Hematopoietic multipotent progenitor cell (in vitro differentiated cells): Measurements from ENCODE around the gene TRIM3. TPM values are rescaled to one million over a fixed set of nuclear protein-coding genes. Genes with fewer than 3 reads are reported as not detected.

Experiments
- DNase-seq, 3 donors: peaks; one replicate each; pipeline ENCODE4 v3.0.0-alpha.2; 2011 to 2015; ENCODE audit warnings: low read depth in 2 of 3, low spot score in 2 of 3
- total RNA-seq: library from RNA; depleted of rRNA; stranded (reverse); fragments of >200 nt; gene quantifications from one replicate; pipeline ENCODE4 v1.2.3, GENCODE V29; 2012

Gene TRIM3
- total RNA-seq, 1 donor, result 21.3 TPM

DNA sequence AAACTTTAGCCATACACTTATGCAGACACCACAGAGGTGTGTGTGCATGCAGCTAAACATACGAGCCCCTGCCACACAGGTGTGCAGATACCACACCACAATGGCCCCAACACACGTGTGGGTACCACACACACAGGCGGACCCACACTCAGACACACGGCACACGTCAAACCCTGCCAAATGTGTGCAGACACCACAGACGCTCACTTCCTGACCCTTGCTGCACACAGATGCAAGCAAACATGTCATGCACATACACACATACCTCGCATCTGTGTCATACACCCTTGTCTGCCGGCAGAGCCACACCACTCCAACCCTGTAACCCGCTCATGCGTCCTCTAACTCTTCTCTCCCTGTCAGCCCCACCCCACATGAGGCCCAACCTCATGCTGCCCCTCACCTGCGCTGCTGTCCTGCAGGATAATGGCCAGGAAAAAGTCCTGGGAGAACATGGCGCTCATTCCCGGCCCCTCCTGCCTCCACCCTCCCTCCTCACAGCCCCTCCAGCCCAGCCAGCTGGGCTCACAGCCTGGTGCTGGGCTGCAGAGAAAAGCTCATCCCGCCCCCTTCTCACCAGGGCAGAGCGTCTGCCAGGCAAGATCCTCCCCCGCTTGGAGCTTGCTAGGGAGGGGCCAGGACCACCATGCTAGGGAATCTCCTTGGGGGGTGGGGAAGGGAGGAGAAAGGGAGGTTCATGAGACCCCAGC is 69.2 kb downstream of the TRIM3 start:
- no peak for DNase-seq

DNA sequence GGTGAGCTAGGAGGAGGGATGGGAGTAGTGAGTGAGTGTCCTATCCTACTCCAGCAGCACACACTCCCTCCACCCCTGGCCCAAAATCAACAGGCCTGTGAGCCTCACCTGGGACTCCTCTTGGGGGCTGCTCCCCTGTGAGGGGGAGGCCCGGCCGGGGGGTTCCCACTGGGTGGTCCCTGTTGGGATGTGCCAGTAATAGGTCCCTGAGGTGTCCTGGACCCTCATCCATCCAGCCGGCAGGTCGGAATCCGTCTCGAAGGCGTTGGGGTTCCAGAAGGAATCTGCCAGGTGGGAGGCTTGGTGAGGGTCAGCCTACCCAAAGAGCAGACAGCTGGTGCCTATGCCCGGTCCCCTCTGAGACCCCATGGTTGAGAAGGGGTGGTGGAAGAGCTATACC is 70.2 kb downstream of the TRIM3 start:
- no peak for DNase-seq

GRCh38 chr11:6402561-6402981 is 71.2 kb downstream of the TRIM3 start:
- DNase-seq, result peak in 2 of 3 donors; percentile 59 to 70

- DNase-seq, result no peak
Measured at GRCh38 chr11:6402061-6402470, 71.7 kb downstream of the TRIM3 start.

- DNase-seq, result no peak
Measured at GRCh38 chr11:6401464-6401863, 72.3 kb downstream of the TRIM3 start.

DNA sequence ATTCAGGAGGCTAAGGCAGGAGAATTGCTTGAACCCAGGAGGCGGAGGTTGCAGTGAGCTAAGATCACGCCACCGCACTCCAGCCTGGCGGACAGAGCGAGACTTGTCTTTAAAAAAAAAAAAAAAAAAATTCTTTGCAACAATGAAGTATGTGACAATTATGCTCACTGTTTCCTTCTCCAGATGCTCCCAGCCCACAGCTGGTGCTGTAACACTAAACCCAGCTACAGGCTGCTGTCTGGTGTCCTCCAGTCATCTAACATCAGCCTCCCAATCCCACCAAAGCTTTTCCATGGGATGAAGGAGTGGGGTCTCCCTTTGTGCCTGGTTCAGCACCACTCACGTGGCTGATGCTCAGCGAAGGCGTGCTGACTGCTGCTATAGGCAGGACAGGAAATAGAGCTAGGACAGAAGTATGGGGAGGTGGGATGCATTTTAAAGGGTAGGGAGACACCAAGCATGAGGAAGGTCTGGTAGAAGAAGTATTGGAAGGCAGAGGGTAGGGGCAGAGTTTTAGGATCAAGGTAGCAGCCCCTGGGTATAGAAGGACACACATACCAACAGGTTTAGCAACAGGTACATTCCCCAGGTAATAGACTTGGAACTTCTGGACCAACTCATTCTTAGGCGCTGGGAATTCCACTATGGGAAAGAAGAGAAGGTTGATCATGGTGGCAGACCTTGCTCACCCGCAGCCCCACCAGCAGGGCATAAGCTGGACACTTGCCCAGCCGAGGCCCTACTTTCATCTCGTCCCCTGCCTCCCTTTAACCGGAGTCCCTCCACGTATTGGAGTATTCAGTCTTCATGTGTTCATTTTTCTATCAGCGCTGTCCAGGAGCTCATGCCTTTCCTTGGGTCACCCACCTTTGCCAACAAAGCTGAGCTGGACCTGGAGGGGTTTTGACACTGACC is 73.1 kb downstream of the TRIM3 start:
- DNase-seq, result no peak

Other genes starting within 250 kb of the TRIM3 start
- 46.0 TPM for gene FHIP1B, start 239.3 kb downstream of the TRIM3 start, total RNA-seq
- gene CNGA4, start 234.9 kb downstream of the TRIM3 start, total RNA-seq, result 0.27 TPM
- gene CCKBR, start 214.1 kb downstream of the TRIM3 start, total RNA-seq, result not detected
- 0.27 TPM for gene CAVIN3, start 153.4 kb downstream of the TRIM3 start, total RNA-seq
- 14.0 TPM for gene SMPD1, start 83.5 kb downstream of the TRIM3 start, total RNA-seq
- 23.7 TPM for gene APBB1, start 54.8 kb downstream of the TRIM3 start, total RNA-seq
- 1.6 TPM for gene HPX, start 33.0 kb downstream of the TRIM3 start, total RNA-seq
- 46.3 TPM for gene ARFIP2, start 7.4 kb upstream of the TRIM3 start, total RNA-seq
- 83.2 TPM for gene TIMM10B, start 7.6 kb upstream of the TRIM3 start, total RNA-seq
- gene DNHD1, start 23.3 kb upstream of the TRIM3 start, total RNA-seq, result 15.6 TPM
- gene RRP8, start 129.7 kb upstream of the TRIM3 start, total RNA-seq, result 11.0 TPM
- 107 TPM for gene ILK, start 129.8 kb upstream of the TRIM3 start, total RNA-seq
- gene TAF10, start 138.3 kb upstream of the TRIM3 start, total RNA-seq, result 37.7 TPM
- 260 TPM for gene TPP1, start 145.5 kb upstream of the TRIM3 start, total RNA-seq
- 22.4 TPM for gene DCHS1, start 181.9 kb upstream of the TRIM3 start, total RNA-seq
- 16.2 TPM for gene MRPL17, start 209.4 kb upstream of the TRIM3 start, total RNA-seq